Left renal cortex interstitium (tissue), 4 donors: ENCODE results near the gene GRHL3. TPM values are rescaled to one million over a fixed set of nuclear protein-coding genes. Genes with fewer than 3 reads are reported as not detected.

ENCODE experiments used
- DNase-seq, 4 donors: peaks; one replicate each; pipeline ENCODE4 v3.0.0-alpha.2; 2013; ENCODE audit warnings: low read depth in 4 of 4, low spot score in 2 of 4, missing footprints in 1 of 4
- polyA plus RNA-seq, 4 donors: library from polyadenylated mRNA; unstranded; fragments of 120-200 nt; gene quantifications; one replicate each; pipeline ENCODE4 v1.2.1, GENCODE V29; 2013; ENCODE audit not compliant: insufficient read length in 4 of 4

The GRHL3 gene
- polyA plus RNA-seq, 4 donors, result 2.7 to 6.1 (median 4.5) TPM

- no peak for DNase-seq
These were observed 72.9 kb downstream of the GRHL3 start for GRCh38 chr1:24391882-24392603.

GRCh38 chr1:24392604-24392946 lies 73.4 kb downstream of the GRHL3 start:
- DNase-seq, result no peak

GRCh38 chr1:24392982-24393650 lies 74.0 kb downstream of the GRHL3 start:
- no peak for DNase-seq

GRCh38 chr1:24393892-24394291 lies 74.7 kb downstream of the GRHL3 start:
- DNase-seq, result no peak

GRCh38 chr1:24400065-24400464 lies 80.9 kb downstream of the GRHL3 start:
- DNase-seq, result no peak

- DNase-seq, result no peak
These were observed 84.6 kb downstream of the GRHL3 start for GRCh38 chr1:24403806-24404205.

Other genes with a start within 250 kb of the GRHL3 start
- gene MYOM3, start 207.2 kb upstream of the GRHL3 start, polyA plus RNA-seq, result 10 to 100 TPM; 20.3 to 27.0 (median 24.1) TPM
- 1 to 10 TPM; 2.8 to 3.9 (median 3.6) TPM for gene IL22RA1, start 176.2 kb upstream of the GRHL3 start, polyA plus RNA-seq
- gene IFNLR1, start 132.1 kb upstream of the GRHL3 start, polyA plus RNA-seq, result 1 to 10 TPM; 3.9 to 6.9 (median 5.2) TPM
- 10 to 100 TPM; 10.7 to 13.7 (median 12.0) TPM for gene STPG1, start 94.4 kb downstream of the GRHL3 start, polyA plus RNA-seq
- gene NIPAL3, start 96.4 kb downstream of the GRHL3 start, polyA plus RNA-seq, result 10 to 100 TPM; 20.4 to 22.7 (median 21.2) TPM
- 10 to 100 TPM in 2 of 4 donors, 1 to 10 TPM in 2; 8.2 to 11.5 (median 9.4) TPM for gene RCAN3, start 183.5 kb downstream of the GRHL3 start, polyA plus RNA-seq
- under 1 TPM; 0.66 to 0.96 (median 0.79) TPM for gene NCMAP, start 236.7 kb downstream of the GRHL3 start, polyA plus RNA-seq